PC-3 (cell line): ENCODE results near the gene KRT2. TPM values are rescaled to one million over a fixed set of nuclear protein-coding genes. Genes with fewer than 3 reads are reported as not detected.

Experiments used
- ATAC-seq: fragments of 200-7000 bp; cut with Tn5 transposase; 2 replicates; pipeline ENCODE4 v1.9.1; 2020; ENCODE audit warnings: mild to moderate bottlenecking, moderate library complexity
- BruUV-seq: library from RNA; stranded (reverse); fragments of 400-500 nt; replicated peaks from 2 replicates; lab custom pipeline; 2021; lab: Mats Ljungman, UMichigan
- CTCF ChIA-PET: fragments of 300-600 bp; sonication (Branson Sonifier 250); formaldehyde crosslinking; loops from one replicate; lab custom pipeline; 2022; ENCODE audit warnings: antibody characterized with exemption; lab: Charles Lee
- POLR2A ChIA-PET: fragments of 300-600 bp; sonication (Branson Sonifier 250); formaldehyde crosslinking; loops from one replicate; lab custom pipeline; 2022; ENCODE audit warnings: antibody characterized with exemption; ENCODE audit not compliant: unreplicated experiment; lab: Charles Lee
- DNase-seq: peaks from one replicate; pipeline ENCODE4 v3.0.0-alpha.2; 2015
- H2AFZ ChIP-seq: fragments of 300-600 bp; sonication (generic); 2 replicates; pipeline ENCODE4 v1.6.0; 2016; ENCODE audit warnings: antibody characterized with exemption, low read length
- H3F3A ChIP-seq: fragments of 300-600 bp; sonication (generic); one replicate; pipeline ENCODE4 v1.6.0; 2017; ENCODE audit warnings: antibody characterized with exemption, low read length, control low read depth, mild to moderate bottlenecking; ENCODE audit not compliant: unreplicated experiment
- H3K27ac ChIP-seq: fragments of 300-600 bp; sonication (generic); 2 replicates; pipeline ENCODE4 v1.5.1; 2016; ENCODE audit warnings: mild to moderate bottlenecking, low read length
- H3K27me3 ChIP-seq: fragments of 300-600 bp; sonication (generic); 2 replicates; pipeline ENCODE4 v1.6.1; 2016; ENCODE audit warnings: low read length, mixed read lengths
- H3K36me3 ChIP-seq: fragments of 300-600 bp; sonication (generic); 2 replicates; pipeline ENCODE4 v1.6.1; 2016; ENCODE audit warnings: low read depth, mixed run types, low read length, mixed read lengths
- H3K4me1 ChIP-seq: fragments of 300-600 bp; sonication (generic); 2 replicates; pipeline ENCODE4 v1.5.1; 2016; ENCODE audit warnings: low read length; ENCODE audit not compliant: insufficient read depth
- H3K4me2 ChIP-seq: fragments of 300-600 bp; sonication (generic); 2 replicates; pipeline ENCODE4 v1.6.0; 2016; ENCODE audit warnings: low read length
- H3K4me3 ChIP-seq: fragments of 300-600 bp; sonication (generic); 2 replicates; pipeline ENCODE4 v1.5.1; 2016; ENCODE audit warnings: mild to moderate bottlenecking, low read length, mixed read lengths
- H3K79me2 ChIP-seq: fragments of 300-600 bp; sonication (generic); 2 replicates; pipeline ENCODE4 v1.6.1; 2017; ENCODE audit warnings: low read length, mixed read lengths
- H3K9ac ChIP-seq: fragments of 300-600 bp; sonication (generic); 2 replicates; pipeline ENCODE4 v1.6.0; 2016; ENCODE audit warnings: mild to moderate bottlenecking, low read length
- H3K9me2 ChIP-seq: fragments of 300-600 bp; sonication (generic); replicated peaks from 2 replicates; pipeline ENCODE4 v1.6.1; 2016; ENCODE audit warnings: mixed run types, low read length, mixed read lengths
- H3K9me3 ChIP-seq: fragments of 300-600 bp; sonication (generic); 2 replicates; pipeline ENCODE4 v1.6.1; 2016; ENCODE audit warnings: low read length, mixed read lengths
- H4K20me1 ChIP-seq: fragments of 300-600 bp; sonication (generic); 2 replicates; pipeline ENCODE4 v1.6.1; 2016; ENCODE audit warnings: low read length, mixed read lengths
- CTCF ChIP-seq: fragments of 300-600 bp; sonication (generic); conservative IDR thresholded peaks from 2 replicates; pipeline ENCODE4 v1.5.1; 2017; ENCODE audit warnings: antibody characterized with exemption, low read depth, mild to moderate bottlenecking, low read length
- EZH2 ChIP-seq: fragments of 300-600 bp; sonication (generic); IDR thresholded peaks from one replicate; pipeline ENCODE4 v1.6.1; 2017; ENCODE audit warnings: antibody characterized with exemption, mild to moderate bottlenecking, low read length; ENCODE audit not compliant: unreplicated experiment
- EZH2phosphoT487 ChIP-seq: fragments of 300-600 bp; sonication (generic); IDR thresholded peaks from 2 replicates; pipeline ENCODE4 v1.6.1; 2018; ENCODE audit warnings: mild to moderate bottlenecking, antibody characterized with exemption, low read length, borderline replicate concordance
- intact Hi-C: fragments of 100-400 bp; cut with micrococcal nuclease; formaldehyde crosslinking; loops from 2 replicates; pipeline ENCODE4 v1.9.0; 2023
- total RNA-seq: library from RNA; depleted of rRNA; stranded (reverse); fragments of >200 nt; gene quantifications from 2 replicates; pipeline ENCODE4 v1.2.3, GENCODE V29; 2014

Gene KRT2
- total RNA-seq, 1 experiment from 2014 or later, result not detected

- H3K4me1 ChIP-seq, result no peaks in the 10 kb centered on the region
- CTCF ChIA-PET, result no interaction called here
- POLR2A ChIA-PET, result no interaction called here
Measured at GRCh38 chr12:52679875-52680274, 27.9 kb upstream of the KRT2 start.

GRCh38 chr12:52677671-52678070 is 25.7 kb upstream of the KRT2 start:
- CTCF ChIA-PET, result no interaction called here
- TF ChIP-seq EZH2 (no peak), EZH2phosphoT487 (no peak), CTCF (no peak)
- intact Hi-C loops, result no loop called here

More at GRCh38 chr12:52679875-52680274, 27.9 kb upstream of the KRT2 start:
- H3K4me2 ChIP-seq, result no peak overlapping the region
- no peak overlapping the region for H3K4me3 ChIP-seq
- no peaks in the 10 kb centered on the region for H3K9me3 ChIP-seq
- no peaks in the 10 kb centered on the region for H3K9me2 ChIP-seq
- TF ChIP-seq CTCF (no peak), EZH2phosphoT487 (no peak), EZH2 (no peak)
- H3K27ac ChIP-seq, result no peak overlapping the region
- no peaks in the 10 kb centered on the region for H3K36me3 ChIP-seq
- peaks cover 81% of the 10 kb centered on the region for H3K27me3 ChIP-seq
- ATAC-seq, result no peak
- H2AFZ ChIP-seq, result no peak overlapping the region
- BruUV-seq, result no TSS peak
- H3K9ac ChIP-seq, result no peak overlapping the region
- no peaks in the 10 kb centered on the region for H3F3A ChIP-seq
- DNase-seq, result no peak
- no peaks in the 10 kb centered on the region for H3K79me2 ChIP-seq
- H4K20me1 ChIP-seq, result no peaks in the 10 kb centered on the region
- intact Hi-C loops, result no loop called here

GRCh38 chr12:52677126-52677525 is 25.1 kb upstream of the KRT2 start:
- Histone ChIP-seq H3K4me1 (no peaks in the 10 kb centered on the region), H4K20me1 (no peaks in the 10 kb centered on the region), H3K36me3 (no peaks in the 10 kb centered on the region), H3K4me3 (no peak overlapping the region), H3K9ac (no peak overlapping the region), H3K27ac (no peak overlapping the region), H3K27me3 (peaks cover 70% of the 10 kb centered on the region), H3F3A (no peaks in the 10 kb centered on the region), H3K9me3 (no peaks in the 10 kb centered on the region), H3K4me2 (no peak overlapping the region), H3K9me2 (no peaks in the 10 kb centered on the region), H2AFZ (no peak overlapping the region), H3K79me2 (no peaks in the 10 kb centered on the region)
- no peak for TF ChIP-seq CTCF
- TF ChIP-seq EZH2, result no peak
- TF ChIP-seq EZH2phosphoT487, result no peak
- DNase-seq (no peak), ATAC-seq (no peak)
- ChIA-PET POLR2A (no interaction called here), CTCF (no interaction called here)
- BruUV-seq, result no TSS peak
- intact Hi-C loops, result no loop called here

More at GRCh38 chr12:52677671-52678070, 25.7 kb upstream of the KRT2 start:
- Histone ChIP-seq H3K9ac (no peak overlapping the region), H3K79me2 (no peaks in the 10 kb centered on the region), H3K9me2 (no peaks in the 10 kb centered on the region), H2AFZ (no peak overlapping the region), H3K9me3 (no peaks in the 10 kb centered on the region), H3K27ac (no peak overlapping the region), H3K27me3 (peaks cover 75% of the 10 kb centered on the region), H3K4me1 (no peaks in the 10 kb centered on the region), H3K4me2 (no peak overlapping the region), H3K4me3 (no peak overlapping the region), H4K20me1 (no peaks in the 10 kb centered on the region), H3F3A (no peaks in the 10 kb centered on the region), H3K36me3 (no peaks in the 10 kb centered on the region)
- no TSS peak for BruUV-seq
- DNase-seq (no peak), ATAC-seq (no peak)
- POLR2A ChIA-PET, result no interaction called here
